CD8-positive, alpha-beta memory T cell (primary cell): ENCODE results near the gene HAGHL. TPM values are rescaled to one million over a fixed set of nuclear protein-coding genes. Genes with fewer than 3 reads are reported as not detected.
A peak's percentile ranks its signal among the peaks of the same experiment; 100 is the strongest.

Experiments used
- CTCF ChIA-PET: fragments of 350-600 bp; sonication (Branson Sonifier 250); formaldehyde crosslinking; loops from one replicate; lab custom pipeline; 2021; ENCODE audit warnings: antibody characterized with exemption; lab: Charles Lee
- POLR2A ChIA-PET: fragments of 350-600 bp; sonication (Branson Sonifier 250); formaldehyde crosslinking; loops from one replicate; lab custom pipeline; 2021; ENCODE audit warnings: antibody characterized with exemption; lab: Charles Lee
- DNase-seq, 5 donors: peaks; one replicate each; pipeline versions ENCODE4 v3.0.0 to v3.0.0-alpha.2; 2020 to 2022; ENCODE audit warnings: mixed read lengths in 1 of 5
- H3K27ac ChIP-seq: one replicate; pipeline ENCODE4 v1.7.0; 2013; ENCODE audit warnings: low read depth, mild to moderate bottlenecking, low read length, moderate library complexity
- H3K27me3 ChIP-seq: 2 replicates; pipeline ENCODE4 v1.7.0; 2013; ENCODE audit warnings: low read length, mild to moderate bottlenecking; ENCODE audit not compliant: insufficient read depth, poor library complexity, severe bottlenecking
- H3K36me3 ChIP-seq: 2 replicates; pipeline ENCODE4 v1.7.0; 2013; ENCODE audit warnings: mild to moderate bottlenecking, low read length, moderate library complexity; ENCODE audit not compliant: insufficient read depth
- H3K4me1 ChIP-seq: 2 replicates; pipeline ENCODE4 v1.7.0; 2013; ENCODE audit warnings: mild to moderate bottlenecking, low read length, moderate library complexity; ENCODE audit not compliant: insufficient read depth
- H3K4me3 ChIP-seq: 2 replicates; pipeline ENCODE4 v1.7.0; 2013; ENCODE audit warnings: mild to moderate bottlenecking, low read length
- H3K9me3 ChIP-seq: 2 replicates; pipeline ENCODE4 v1.7.0; 2013; ENCODE audit warnings: mild to moderate bottlenecking, low read length
- H3K27ac Mint-ChIP-seq, 8 donors: one replicate each; pipeline ENCODE4 v1.8.0; 2020 to 2021; ENCODE audit warnings: mixed read lengths in 8 of 8, mild to moderate bottlenecking in 6 of 8, inconsistent platforms in 3 of 8, moderate library complexity in 3 of 8
- H3K27me3 Mint-ChIP-seq, 2 donors: one replicate each; pipeline ENCODE4 v1.8.0; 2020 to 2021; ENCODE audit warnings: mixed read lengths in 2 of 2, mild to moderate bottlenecking in 1 of 2, moderate library complexity in 1 of 2
- H3K36me3 Mint-ChIP-seq, 3 donors: one replicate each; pipeline ENCODE4 v1.8.0; 2020 to 2021; ENCODE audit warnings: mixed read lengths in 3 of 3, inconsistent platforms in 1 of 3, mild to moderate bottlenecking in 1 of 3
- H3K4me1 Mint-ChIP-seq, 3 donors: one replicate each; pipeline ENCODE4 v1.8.0; 2020 to 2021; ENCODE audit warnings: mixed read lengths in 3 of 3, inconsistent platforms in 1 of 3, mild to moderate bottlenecking in 1 of 3
- H3K4me3 Mint-ChIP-seq, 7 donors: one replicate each; pipeline ENCODE4 v1.8.0; 2020 to 2021; ENCODE audit warnings: mixed read lengths in 7 of 7, mild to moderate bottlenecking in 6 of 7, moderate library complexity in 4 of 7, inconsistent platforms in 2 of 7
- H3K9me3 Mint-ChIP-seq, 5 donors: one replicate each; pipeline ENCODE4 v1.8.0; 2020 to 2022; ENCODE audit warnings: mixed read lengths in 5 of 5, mild to moderate bottlenecking in 3 of 5, moderate library complexity in 2 of 5, inconsistent platforms in 1 of 5
- polyA plus RNA-seq: library from polyadenylated mRNA; unstranded; fragments of 300-500 nt; fragmentation: Illumina TruSeq; gene quantifications from one replicate; pipeline ENCODE4 v1.2.3, GENCODE V29; 2021
- total RNA-seq, 2 experiments: library from RNA; stranded (reverse); gene quantifications; one replicate each; pipeline ENCODE4 v1.2.3, GENCODE V29; 2021

The HAGHL gene
- total and polyA plus RNA-seq, 3 experiments from 2014 or later: 10.7 to 35.6 (median 31.5) TPM

DNA sequence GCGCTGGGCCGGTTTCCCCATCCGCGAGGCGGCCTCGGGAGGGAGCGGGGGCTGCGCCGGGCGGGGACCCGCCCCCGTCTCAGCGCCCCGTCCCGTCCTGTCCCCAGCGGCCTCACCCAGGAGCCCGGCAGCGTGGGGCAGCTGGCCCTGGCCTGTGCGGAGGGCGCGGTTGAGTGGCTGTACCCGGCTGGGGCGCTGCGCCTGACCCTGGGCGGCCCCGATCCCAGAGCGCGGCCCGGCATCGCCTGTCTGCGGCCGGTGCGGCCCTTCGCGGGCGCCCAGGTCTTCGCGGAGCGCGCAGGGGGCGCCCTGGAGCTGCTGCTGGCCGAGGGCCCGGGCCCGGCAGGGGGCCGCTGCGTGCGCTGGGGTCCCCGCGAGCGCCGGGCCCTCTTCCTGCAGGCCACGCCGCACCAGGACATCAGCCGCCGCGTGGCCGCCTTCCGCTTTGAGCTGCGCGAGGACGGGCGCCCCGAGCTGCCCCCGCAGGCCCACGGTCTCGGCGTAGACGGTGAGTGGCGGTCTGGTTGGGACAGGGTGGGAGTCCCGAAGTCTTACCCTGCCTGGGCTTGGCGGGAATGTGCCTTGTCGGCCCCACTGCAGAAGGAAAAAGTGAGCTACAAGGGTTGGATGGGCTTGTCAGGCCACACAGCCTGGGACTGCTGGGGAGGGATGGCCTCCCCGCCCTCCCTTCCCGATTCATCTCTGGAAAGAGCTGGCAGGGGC, 11.3 kb upstream of the HAGHL start:
- Histone ChIP-seq H3K4me3 (no peak overlapping the region), H3K4me1 (peaks cover 22% of the 10 kb centered on the region), H3K27ac (no peak overlapping the region), H3K36me3 (no peaks in the 10 kb centered on the region), H3K9me3 (no peaks in the 10 kb centered on the region), H3K27me3 (peaks cover 5% of the 10 kb centered on the region)
- no peak for DNase-seq
- POLR2A ChIA-PET: interaction anchor here (0.8 to 5.9 kb wide), 9 partner anchors 11 to 73 kb away, joined by 3 to 53 read pairs (median 5); partner anchors contain the start of genes CCDC78, CHTF18, CIAO3 and HAGHL
- Mint-ChIP-seq H3K27me3 (peaks cover 0 to 7% of the 10 kb centered on the region in 2 donors), H3K4me3 (peak overlapping the region; percentile 30 to 88 (median 58)), H3K27ac (peak overlapping the region in 1 of 8 donors; percentile 30), H3K4me1 (peaks cover 15 to 32% (median 23%) of the 10 kb centered on the region in 3 donors), H3K9me3 (no peaks in the 10 kb centered on the region), H3K36me3 (no peaks in the 10 kb centered on the region)
- CTCF ChIA-PET: interaction anchor here (0.6 to 22.8 kb wide), 5 partner anchors 7 to 314 kb away, joined by 3 to 332 read pairs (median 59); partner anchors contain the start of genes ANTKMT, CCDC78, CHTF18 and CIAO3

DNA sequence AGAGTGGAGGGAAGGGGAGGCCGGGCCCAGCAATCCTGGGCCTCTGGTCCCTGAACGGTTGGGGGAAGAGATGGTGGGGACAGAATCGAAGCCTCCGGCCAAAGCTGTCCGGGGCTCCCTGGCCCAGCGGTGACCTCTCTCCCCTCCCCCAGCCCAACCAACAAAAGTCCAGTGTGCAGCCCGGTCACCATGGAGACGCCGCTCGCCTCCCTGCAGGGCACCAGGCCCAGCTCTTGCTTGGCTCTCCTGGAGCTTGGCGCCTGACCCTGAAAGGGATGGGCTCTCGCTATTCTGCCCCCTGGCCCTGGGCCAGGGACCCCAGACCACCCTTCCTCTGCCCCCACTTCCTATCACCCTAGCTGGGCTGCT, 10.7 kb upstream of the HAGHL start:
- Mint-ChIP-seq H3K4me3 (peak overlapping the region; percentile 40 to 88 (median 61)), H3K9me3 (no peaks in the 10 kb centered on the region), H3K27me3 (peaks cover 0 to 5% of the 10 kb centered on the region in 2 donors), H3K27ac (peak overlapping the region in 4 of 8 donors; percentile 30 to 70 (median 57)), H3K4me1 (peaks cover 15 to 32% (median 23%) of the 10 kb centered on the region in 3 donors), H3K36me3 (no peaks in the 10 kb centered on the region)
- Histone ChIP-seq H3K36me3 (no peaks in the 10 kb centered on the region), H3K4me1 (peaks cover 22% of the 10 kb centered on the region), H3K4me3 (no peak overlapping the region), H3K27ac (no peak overlapping the region), H3K9me3 (no peaks in the 10 kb centered on the region), H3K27me3 (peaks cover 3% of the 10 kb centered on the region)
- POLR2A ChIA-PET: interaction anchor here (0.8 to 5.9 kb wide), 5 partner anchors 10 to 21 kb away, joined by 3 to 53 read pairs (median 4); partner anchors contain the start of genes CCDC78 and HAGHL
- DNase-seq: no peak
- CTCF ChIA-PET: interaction anchor here (0.6 to 22.8 kb wide), 5 partner anchors 7 to 315 kb away, joined by 3 to 332 read pairs (median 59); partner anchors contain the start of genes ANTKMT, CCDC78, CHTF18 and CIAO3

DNA sequence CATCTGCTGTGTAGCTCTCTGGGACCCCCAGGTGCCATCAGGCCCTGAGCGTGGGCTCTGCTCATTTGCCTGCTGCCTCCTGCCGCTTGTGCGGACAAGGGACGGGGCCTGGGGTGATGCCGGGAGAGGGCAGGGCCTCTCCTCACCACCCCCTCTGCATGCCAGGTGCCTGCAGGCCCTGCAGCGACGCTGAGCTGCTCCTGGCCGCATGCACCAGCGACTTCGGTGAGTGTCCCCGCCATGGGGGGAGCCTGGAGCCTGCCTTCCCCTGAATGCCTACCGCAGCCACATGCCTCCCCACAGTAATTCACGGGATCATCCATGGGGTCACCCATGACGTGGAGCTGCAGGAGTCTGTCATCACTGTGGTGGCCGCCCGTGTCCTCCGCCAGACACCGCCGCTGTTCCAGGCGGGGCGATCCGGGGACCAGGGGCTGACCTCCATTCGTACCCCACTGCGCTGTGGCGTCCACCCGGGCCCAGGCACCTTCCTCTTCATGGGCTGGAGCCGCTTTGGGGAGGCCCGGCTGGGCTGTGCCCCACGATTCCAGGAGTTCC, 10.1 kb upstream of the HAGHL start:
- peaks cover 15 to 32% (median 23%) of the 10 kb centered on the region in 3 donors for H3K4me1 Mint-ChIP-seq
- Histone ChIP-seq H3K4me3 (no peak overlapping the region), H3K9me3 (no peaks in the 10 kb centered on the region), H3K36me3 (no peaks in the 10 kb centered on the region), H3K4me1 (peaks cover 27% of the 10 kb centered on the region), H3K27me3 (no peaks in the 10 kb centered on the region), H3K27ac (no peak overlapping the region)
- peak overlapping the region in 5 of 7 donors; percentile 40 to 88 (median 61) for H3K4me3 Mint-ChIP-seq
- H3K27me3 Mint-ChIP-seq: peaks cover 0 to 3% of the 10 kb centered on the region in 2 donors
- ChIA-PET POLR2A (interaction anchor here (1.0 to 5.9 kb wide), 2 partner anchors 9 to 13 kb away, joined by 3 to 53 read pairs; partner anchors contain the start of genes CCDC78 and HAGHL), CTCF (interaction anchor here (1.0 to 22.8 kb wide), 4 partner anchors 6 to 69 kb away, joined by 3 to 332 read pairs (median 84); partner anchors contain the start of genes ANTKMT, CCDC78, CHTF18 and CIAO3)
- peak overlapping the region in 3 of 8 donors; percentile 26 to 70 (median 30) for H3K27ac Mint-ChIP-seq
- H3K9me3 Mint-ChIP-seq: no peaks in the 10 kb centered on the region
- DNase-seq: no peak
- no peaks in the 10 kb centered on the region for H3K36me3 Mint-ChIP-seq

DNA sequence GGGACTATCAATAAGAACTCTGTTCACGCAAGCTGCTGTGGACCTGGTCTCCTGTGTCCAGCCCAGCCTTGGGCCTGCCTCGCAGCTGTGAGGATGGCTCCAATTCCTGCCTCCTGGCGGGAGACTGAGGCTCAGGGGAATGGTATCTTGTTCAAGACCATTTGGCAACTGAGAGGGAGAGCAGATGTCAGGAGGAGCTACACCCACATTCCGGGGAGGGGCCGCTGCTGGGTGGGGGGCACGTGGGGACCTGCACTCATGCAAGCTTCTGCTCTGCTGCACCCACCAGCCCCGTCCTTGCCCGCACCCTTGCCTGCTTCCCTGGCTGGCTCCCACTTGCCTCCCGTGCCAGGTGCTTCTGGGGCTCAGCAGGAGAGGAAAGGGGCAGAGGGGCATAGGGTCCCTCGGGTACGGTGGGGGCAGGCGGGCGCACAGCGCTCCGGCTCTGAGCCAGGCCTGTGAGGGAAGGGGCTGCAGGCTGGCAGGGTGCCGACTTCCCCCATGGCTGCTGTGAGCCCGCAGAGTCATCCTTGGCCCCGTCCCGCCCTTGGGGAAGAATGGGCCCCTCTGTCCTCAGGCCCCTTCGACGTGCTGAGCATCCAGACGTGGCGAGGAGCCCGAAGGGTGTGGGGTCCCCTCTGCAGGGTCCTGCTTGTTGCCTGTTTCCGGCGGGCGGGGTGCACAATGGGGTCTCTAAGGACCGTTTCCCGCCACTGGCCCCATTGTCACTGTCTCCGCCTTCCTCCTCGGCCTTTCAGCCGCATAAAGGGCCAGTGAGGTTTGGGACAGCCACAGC, 9.3 kb upstream of the HAGHL start:
- CTCF ChIA-PET: interaction anchor here (1.1 to 22.8 kb wide), 2 partner anchors 19 to 68 kb away, joined by 4 to 332 read pairs; partner anchors contain the start of genes CIAO3 and HAGHL
- Histone ChIP-seq H3K27me3 (no peaks in the 10 kb centered on the region), H3K36me3 (no peaks in the 10 kb centered on the region), H3K4me1 (peaks cover 33% of the 10 kb centered on the region), H3K9me3 (no peaks in the 10 kb centered on the region), H3K27ac (no peak overlapping the region), H3K4me3 (no peak overlapping the region)
- Mint-ChIP-seq H3K9me3 (no peaks in the 10 kb centered on the region), H3K4me3 (peak overlapping the region in 1 of 7 donors; percentile 51), H3K27ac (no peak overlapping the region), H3K36me3 (no peaks in the 10 kb centered on the region), H3K4me1 (peaks cover 17 to 40% (median 22%) of the 10 kb centered on the region in 3 donors), H3K27me3 (peaks cover 0 to 2% of the 10 kb centered on the region in 2 donors)
- POLR2A ChIA-PET: interaction anchor here (5.9 kb wide), 1 partner anchor 9 kb away, joined by 53 read pairs; the partner anchor contains the start of genes CCDC78 and HAGHL
- no peak for DNase-seq

DNA sequence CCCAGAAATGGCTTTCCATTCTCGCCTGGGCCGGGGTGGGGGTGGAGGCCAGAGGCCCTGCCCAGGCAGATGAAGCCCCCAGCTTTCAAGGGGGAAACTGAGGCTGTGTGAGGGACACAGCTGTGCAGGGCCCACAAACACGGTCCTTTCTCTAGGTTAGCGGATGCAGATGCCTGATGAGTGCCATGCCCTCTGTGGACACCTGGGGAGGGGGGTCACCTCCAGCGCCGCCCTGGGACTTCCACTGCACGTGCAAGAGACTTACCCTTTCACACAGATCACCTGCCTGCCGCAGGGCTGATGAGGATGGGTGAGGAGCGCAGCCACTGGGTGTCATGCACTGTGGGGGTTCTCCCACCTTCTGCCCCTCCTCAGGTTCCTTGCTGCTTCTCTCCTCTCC, 8.5 kb upstream of the HAGHL start:
- Histone ChIP-seq H3K36me3 (no peaks in the 10 kb centered on the region), H3K9me3 (no peaks in the 10 kb centered on the region), H3K27me3 (no peaks in the 10 kb centered on the region), H3K4me3 (no peak overlapping the region), H3K4me1 (peaks cover 35% of the 10 kb centered on the region), H3K27ac (no peak overlapping the region)
- H3K4me1 Mint-ChIP-seq: peaks cover 18 to 42% (median 19%) of the 10 kb centered on the region in 3 donors
- no peaks in the 10 kb centered on the region for H3K27me3 Mint-ChIP-seq
- POLR2A ChIA-PET: interaction anchor here (5.9 kb wide), 1 partner anchor 8 kb away, joined by 53 read pairs; the partner anchor contains the start of genes CCDC78 and HAGHL
- no peaks in the 10 kb centered on the region for H3K36me3 Mint-ChIP-seq
- peak overlapping the region in 2 of 8 donors; percentile 12 to 98 for H3K27ac Mint-ChIP-seq
- CTCF ChIA-PET: interaction anchor here (0.9 to 22.8 kb wide), 3 partner anchors 8 to 67 kb away, joined by 4 to 332 read pairs (median 4); partner anchors contain the start of genes CIAO3 and HAGHL
- peak overlapping the region in 3 of 7 donors; percentile 88 to 97 (median 89) for H3K4me3 Mint-ChIP-seq
- DNase-seq: no peak
- no peaks in the 10 kb centered on the region for H3K9me3 Mint-ChIP-seq

DNA sequence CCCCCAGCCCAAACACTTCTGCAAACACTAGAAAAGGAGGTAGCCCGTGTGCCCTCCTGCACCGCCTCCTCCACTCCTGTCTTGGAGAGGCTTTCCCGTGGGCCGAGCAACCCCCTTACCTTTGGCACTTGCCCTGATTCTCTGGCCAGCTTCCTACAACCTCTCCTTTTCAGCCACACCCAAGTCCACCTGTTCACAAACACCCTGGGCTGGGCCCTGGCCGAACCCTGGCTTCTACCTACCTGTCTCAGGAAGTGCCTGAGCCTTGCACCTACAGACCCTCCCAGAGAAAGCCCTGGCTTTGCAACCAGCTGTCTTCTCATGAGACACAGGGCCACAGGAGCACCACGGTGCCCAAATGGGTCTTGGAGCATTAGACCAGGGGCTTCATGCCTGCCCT, 8.0 kb upstream of the HAGHL start:
- DNase-seq: no peak
- no peaks in the 10 kb centered on the region for H3K36me3 Mint-ChIP-seq
- no peaks in the 10 kb centered on the region for H3K9me3 ChIP-seq
- peak overlapping the region in 6 of 8 donors; percentile 34 to 98 (median 62) for H3K27ac Mint-ChIP-seq
- H3K4me1 ChIP-seq: peaks cover 35% of the 10 kb centered on the region
- no peaks in the 10 kb centered on the region for H3K27me3 Mint-ChIP-seq
- POLR2A ChIA-PET: interaction anchor here (1.4 to 5.9 kb wide), 2 partner anchors 7 to 9 kb away, joined by 10 to 53 read pairs; partner anchors contain the start of genes CCDC78 and HAGHL
- H3K27me3 ChIP-seq: no peaks in the 10 kb centered on the region
- no peaks in the 10 kb centered on the region for H3K36me3 ChIP-seq
- CTCF ChIA-PET: interaction anchor here (0.9 to 22.8 kb wide), 4 partner anchors 9 to 67 kb away, joined by 4 to 332 read pairs (median 7); partner anchors contain the start of genes CIAO3 and HAGHL
- H3K4me3 Mint-ChIP-seq: peak overlapping the region in 6 of 7 donors; percentile 19 to 97 (median 88)
- no peaks in the 10 kb centered on the region for H3K9me3 Mint-ChIP-seq
- no peak overlapping the region for H3K27ac ChIP-seq
- no peak overlapping the region for H3K4me3 ChIP-seq
- H3K4me1 Mint-ChIP-seq: peaks cover 18 to 45% (median 19%) of the 10 kb centered on the region in 3 donors
